ENCODE results near the gene NVL.
"Not testable (repeated sequence)": the region's sequence is repeated elsewhere in the genome, so short reads cannot be mapped to it uniquely, and the experiment has no call there.

Gene NVL

GRCh38 chr1:224321706-224322105, 8.3 kb downstream of the NVL start:
- peaks cover 27% of the 10 kb centered on the region for H3K36me3 Mint-ChIP-seq (ENCODE audit: low read depth)
- H3K27ac Mint-ChIP-seq, result peak overlapping the region; percentile 4
- no peak for DNase-seq (ENCODE audit: low spot score)
- no peaks in the 10 kb centered on the region for H3K9me3 Mint-ChIP-seq
- no peak overlapping the region for H3K4me3 Mint-ChIP-seq
- no peaks in the 10 kb centered on the region for H3K27me3 Mint-ChIP-seq (ENCODE audit: low read depth)
- peaks cover 19% of the 10 kb centered on the region for H3K4me1 Mint-ChIP-seq (ENCODE audit: low read depth)

GRCh38 chr1:224317383-224318045, 12.5 kb downstream of the NVL start:
- H3K27ac Mint-ChIP-seq, result no peak overlapping the region
- H3K4me3 Mint-ChIP-seq, result no peak overlapping the region
- no peaks in the 10 kb centered on the region for H3K27me3 Mint-ChIP-seq (ENCODE audit: low read depth)
- no peaks in the 10 kb centered on the region for H3K9me3 Mint-ChIP-seq
- H3K36me3 Mint-ChIP-seq (ENCODE audit: low read depth), result peaks cover 29% of the 10 kb centered on the region
- DNase-seq (ENCODE audit: low spot score), result no peak
- peaks cover 8% of the 10 kb centered on the region for H3K4me1 Mint-ChIP-seq (ENCODE audit: low read depth)

GRCh38 chr1:224312025-224312424, 17.9 kb downstream of the NVL start:
- H3K36me3 Mint-ChIP-seq (ENCODE audit: low read depth), result peaks cover 32% of the 10 kb centered on the region
- H3K27me3 Mint-ChIP-seq (ENCODE audit: low read depth), result no peaks in the 10 kb centered on the region
- H3K27ac Mint-ChIP-seq, result no peak overlapping the region
- DNase-seq (ENCODE audit: low spot score), result no peak
- no peaks in the 10 kb centered on the region for H3K9me3 Mint-ChIP-seq
- no peaks in the 10 kb centered on the region for H3K4me1 Mint-ChIP-seq (ENCODE audit: low read depth)
- no peak overlapping the region for H3K4me3 Mint-ChIP-seq

- not testable (repeated sequence) for H3K4me1 Mint-ChIP-seq (ENCODE audit: low read depth); H3K27ac Mint-ChIP-seq; DNase-seq (ENCODE audit: low spot score); H3K27me3 Mint-ChIP-seq (ENCODE audit: low read depth); H3K4me3 Mint-ChIP-seq; H3K9me3 Mint-ChIP-seq
- H3K36me3 Mint-ChIP-seq (ENCODE audit: low read depth), result peaks cover 31% of the 10 kb centered on the region
These were observed 18.5 kb downstream of the NVL start for GRCh38 chr1:224311503-224311902.

GRCh38 chr1:224308064-224308463, 21.9 kb downstream of the NVL start:
- H3K4me3 Mint-ChIP-seq, result no peak overlapping the region
- no peak for DNase-seq (ENCODE audit: low spot score)
- no peaks in the 10 kb centered on the region for H3K4me1 Mint-ChIP-seq (ENCODE audit: low read depth)
- H3K27ac Mint-ChIP-seq, result no peak overlapping the region
- H3K36me3 Mint-ChIP-seq (ENCODE audit: low read depth), result peaks cover 37% of the 10 kb centered on the region
- no peaks in the 10 kb centered on the region for H3K27me3 Mint-ChIP-seq (ENCODE audit: low read depth)
- no peaks in the 10 kb centered on the region for H3K9me3 Mint-ChIP-seq

GRCh38 chr1:224304767-224305166, 25.2 kb downstream of the NVL start:
- H3K4me3 Mint-ChIP-seq, result no peak overlapping the region
- H3K9me3 Mint-ChIP-seq, result no peaks in the 10 kb centered on the region
- H3K4me1 Mint-ChIP-seq (ENCODE audit: low read depth), result no peaks in the 10 kb centered on the region
- no peaks in the 10 kb centered on the region for H3K27me3 Mint-ChIP-seq (ENCODE audit: low read depth)
- no peak for DNase-seq (ENCODE audit: low spot score)
- H3K36me3 Mint-ChIP-seq (ENCODE audit: low read depth), result peaks cover 40% of the 10 kb centered on the region
- no peak overlapping the region for H3K27ac Mint-ChIP-seq

- peaks cover 3% of the 10 kb centered on the region for H3K4me1 Mint-ChIP-seq (ENCODE audit: low read depth)
- peaks cover 50% of the 10 kb centered on the region for H3K36me3 Mint-ChIP-seq (ENCODE audit: low read depth)
- no peak overlapping the region for H3K27ac Mint-ChIP-seq
- no peak overlapping the region for H3K4me3 Mint-ChIP-seq
- no peaks in the 10 kb centered on the region for H3K27me3 Mint-ChIP-seq (ENCODE audit: low read depth)
- no peak for DNase-seq (ENCODE audit: low spot score)
- H3K9me3 Mint-ChIP-seq, result no peaks in the 10 kb centered on the region
These were observed 27.0 kb downstream of the NVL start for GRCh38 chr1:224302947-224303346.

GRCh38 chr1:224301391-224301790, 28.6 kb downstream of the NVL start:
- Mint-ChIP-seq H3K9me3 (no peaks in the 10 kb centered on the region), H3K4me1 (ENCODE audit: low read depth) (peaks cover 3% of the 10 kb centered on the region), H3K4me3 (no peak overlapping the region), H3K36me3 (ENCODE audit: low read depth) (peaks cover 51% of the 10 kb centered on the region), H3K27ac (no peak overlapping the region), H3K27me3 (ENCODE audit: low read depth) (no peaks in the 10 kb centered on the region)
- no peak for DNase-seq (ENCODE audit: low spot score)

- Mint-ChIP-seq H3K36me3 (ENCODE audit: low read depth) (peaks cover 49% of the 10 kb centered on the region), H3K9me3 (no peaks in the 10 kb centered on the region), H3K27ac (no peak overlapping the region), H3K4me3 (no peak overlapping the region), H3K4me1 (ENCODE audit: low read depth) (peaks cover 3% of the 10 kb centered on the region), H3K27me3 (ENCODE audit: low read depth) (no peaks in the 10 kb centered on the region)
- no peak for DNase-seq (ENCODE audit: low spot score)
These were observed 29.6 kb downstream of the NVL start for GRCh38 chr1:224300346-224300745.

GRCh38 chr1:224298346-224299330, 31.3 kb downstream of the NVL start:
- H3K27ac Mint-ChIP-seq, result no peak overlapping the region
- H3K4me1 Mint-ChIP-seq (ENCODE audit: low read depth), result peaks cover 3% of the 10 kb centered on the region
- DNase-seq (ENCODE audit: low spot score), result no peak
- H3K4me3 Mint-ChIP-seq, result no peak overlapping the region
- no peaks in the 10 kb centered on the region for H3K27me3 Mint-ChIP-seq (ENCODE audit: low read depth)
- peaks cover 51% of the 10 kb centered on the region for H3K36me3 Mint-ChIP-seq (ENCODE audit: low read depth)
- no peaks in the 10 kb centered on the region for H3K9me3 Mint-ChIP-seq

- no peak for DNase-seq (ENCODE audit: low spot score)
- Mint-ChIP-seq H3K9me3 (no peaks in the 10 kb centered on the region), H3K27ac (peak overlapping the region; percentile 11), H3K4me3 (no peak overlapping the region), H3K27me3 (ENCODE audit: low read depth) (no peaks in the 10 kb centered on the region), H3K36me3 (ENCODE audit: low read depth) (peaks cover 43% of the 10 kb centered on the region), H3K4me1 (ENCODE audit: low read depth) (peaks cover 3% of the 10 kb centered on the region)
These were observed 35.2 kb downstream of the NVL start for GRCh38 chr1:224294775-224295174.

GRCh38 chr1:224292419-224292818, 37.6 kb downstream of the NVL start:
- no peaks in the 10 kb centered on the region for H3K9me3 Mint-ChIP-seq
- DNase-seq (ENCODE audit: low spot score), result no peak
- H3K36me3 Mint-ChIP-seq (ENCODE audit: low read depth), result peaks cover 34% of the 10 kb centered on the region
- H3K4me1 Mint-ChIP-seq (ENCODE audit: low read depth), result no peaks in the 10 kb centered on the region
- no peaks in the 10 kb centered on the region for H3K27me3 Mint-ChIP-seq (ENCODE audit: low read depth)
- no peak overlapping the region for H3K4me3 Mint-ChIP-seq
- no peak overlapping the region for H3K27ac Mint-ChIP-seq

- peaks cover 36% of the 10 kb centered on the region for H3K36me3 Mint-ChIP-seq (ENCODE audit: low read depth)
These were observed 40.6 kb downstream of the NVL start for GRCh38 chr1:224289396-224289795.

GRCh38 chr1:224287714-224288113, 42.3 kb downstream of the NVL start:
- no peaks in the 10 kb centered on the region for H3K9me3 Mint-ChIP-seq
- peaks cover 34% of the 10 kb centered on the region for H3K36me3 Mint-ChIP-seq (ENCODE audit: low read depth)
- H3K4me1 Mint-ChIP-seq (ENCODE audit: low read depth), result no peaks in the 10 kb centered on the region
- DNase-seq (ENCODE audit: low spot score), result no peak
- no peak overlapping the region for H3K27ac Mint-ChIP-seq
- H3K27me3 Mint-ChIP-seq (ENCODE audit: low read depth), result no peaks in the 10 kb centered on the region
- no peak overlapping the region for H3K4me3 Mint-ChIP-seq

More at GRCh38 chr1:224289396-224289795, 40.6 kb downstream of the NVL start:
- H3K4me3 Mint-ChIP-seq, result no peak overlapping the region
- no peaks in the 10 kb centered on the region for H3K9me3 Mint-ChIP-seq
- no peaks in the 10 kb centered on the region for H3K27me3 Mint-ChIP-seq (ENCODE audit: low read depth)
- no peak for DNase-seq (ENCODE audit: low spot score)
- no peak overlapping the region for H3K27ac Mint-ChIP-seq
- no peaks in the 10 kb centered on the region for H3K4me1 Mint-ChIP-seq (ENCODE audit: low read depth)

Data from T-helper 2 cell treated with Interferon-gamma antibody and Interleukin-4, amounts not matched to agents 5 μg/mL and 100 μg/mL, for 36 hours (primary cell).